Neural progenitor cell (in vitro differentiated cells): ENCODE results near the gene NAA10.
"Not testable (repeated sequence)": the region's sequence is repeated elsewhere in the genome, so short reads cannot be mapped to it uniquely, and the experiment has no call there.

Experiments
- CTCF ChIP-seq: fragments of 200-600 bp; sonication (generic); IDR thresholded peaks from 2 replicates; pipeline ENCODE4 v1.5.1; 2017; ENCODE audit warnings: antibody characterized with exemption, mild to moderate bottlenecking
- EZH2 ChIP-seq: fragments of 200-600 bp; sonication (generic); IDR thresholded peaks from 2 replicates; pipeline ENCODE4 v1.6.1; 2017; ENCODE audit warnings: antibody characterized with exemption, mild to moderate bottlenecking, moderate library complexity
- EZH2phosphoT487 ChIP-seq: fragments of 200-600 bp; sonication (generic); IDR thresholded peaks from 2 replicates; pipeline ENCODE4 v1.6.1; 2017; ENCODE audit warnings: antibody characterized with exemption

- TF ChIP-seq CTCF, EZH2phosphoT487, EZH2: not testable (repeated sequence)
These were observed 45.6 kb upstream of the NAA10 start for GRCh38 chrX:153980394-153980793.
